Jurkat, Clone E6-1 (cell line): ENCODE measurements around the gene FCF1. TPM values are rescaled to one million over a fixed set of nuclear protein-coding genes. Genes with fewer than 3 reads are reported as not detected.

Source experiments
- DNase-seq: peaks from one replicate; pipeline ENCODE4 v3.0.0-alpha.2; 2011; ENCODE audit warnings: low read depth, low spot score
- H3K4me3 ChIP-seq: 2 replicates; pipeline ENCODE4 v1.5.1; 2011; ENCODE audit warnings: mild to moderate bottlenecking, low read length, control low read depth, moderate library complexity
- polyA plus RNA-seq: library from polyadenylated mRNA; unstranded; fragments of >200 nt; gene quantifications from one replicate; pipeline ENCODE4 v1.2.1, GENCODE V29; 2012; ENCODE audit warnings: missing spikeins; ENCODE audit not compliant: insufficient read length, insufficient read depth

Gene FCF1
- 70.6 TPM for polyA plus RNA-seq

- peak; percentile 84 for DNase-seq
- H3K4me3 ChIP-seq, result peak within 1 kb of the TSS; percentile 64
Observed at GRCh38 chr14:74712499-74713394, at the start of gene FCF1, which contains the start of gene AREL1. FCF1 (plus strand) TSS chr14:74713144; CDS start chr14:74713198, 54 bp downstream. AREL1 (minus strand) TSS chr14:74713080; CDS start chr14:74685615, 27,465 bp downstream.

- no peak overlapping the region for H3K4me3 ChIP-seq
- no peak for DNase-seq
Observed at GRCh38 chr14:74663884-74664283, 49.1 kb upstream of the FCF1 start.

GRCh38 chr14:74664717-74665116 lies 48.2 kb upstream of the FCF1 start:
- no peak overlapping the region for H3K4me3 ChIP-seq
- no peak for DNase-seq

GRCh38 chr14:74667758-74668157 lies 45.2 kb upstream of the FCF1 start:
- no peak overlapping the region for H3K4me3 ChIP-seq
- DNase-seq, result no peak

- H3K4me3 ChIP-seq, result no peak overlapping the region
- DNase-seq, result no peak
Observed at GRCh38 chr14:74669256-74669655, 43.7 kb upstream of the FCF1 start.

- no peak overlapping the region for H3K4me3 ChIP-seq
- no peak for DNase-seq
Observed at GRCh38 chr14:74669846-74670245, 43.1 kb upstream of the FCF1 start.

GRCh38 chr14:74670726-74671411 lies 42.1 kb upstream of the FCF1 start:
- no peak for DNase-seq
- no peak overlapping the region for H3K4me3 ChIP-seq

- no peak overlapping the region for H3K4me3 ChIP-seq
- no peak for DNase-seq
Observed at GRCh38 chr14:74671789-74672188, 41.2 kb upstream of the FCF1 start.

GRCh38 chr14:74673768-74674167 lies 39.2 kb upstream of the FCF1 start:
- H3K4me3 ChIP-seq, result no peak overlapping the region
- no peak for DNase-seq

GRCh38 chr14:74675219-74675618 lies 37.7 kb upstream of the FCF1 start:
- no peak overlapping the region for H3K4me3 ChIP-seq
- no peak for DNase-seq

- H3K4me3 ChIP-seq, result no peak overlapping the region
- DNase-seq, result no peak
Observed at GRCh38 chr14:74682169-74682952, 30.6 kb upstream of the FCF1 start.

- DNase-seq, result peak; percentile 44
- H3K4me3 ChIP-seq, result no peak overlapping the region
Observed at GRCh38 chr14:74683406-74683805, 29.5 kb upstream of the FCF1 start.

GRCh38 chr14:74684434-74684833 lies 28.5 kb upstream of the FCF1 start:
- DNase-seq, result no peak
- H3K4me3 ChIP-seq, result no peak overlapping the region

GRCh38 chr14:74685056-74685455 lies 27.9 kb upstream of the FCF1 start:
- no peak overlapping the region for H3K4me3 ChIP-seq
- DNase-seq, result no peak

- no peak overlapping the region for H3K4me3 ChIP-seq
- DNase-seq, result no peak
Observed at GRCh38 chr14:74685921-74686678, 26.8 kb upstream of the FCF1 start.

GRCh38 chr14:74691456-74691855 lies 21.5 kb upstream of the FCF1 start:
- H3K4me3 ChIP-seq, result no peak overlapping the region
- DNase-seq, result no peak

GRCh38 chr14:74693191-74693590 lies 19.8 kb upstream of the FCF1 start:
- no peak overlapping the region for H3K4me3 ChIP-seq
- DNase-seq, result no peak

GRCh38 chr14:74695406-74695805 lies 17.5 kb upstream of the FCF1 start:
- DNase-seq, result peak; percentile 24
- no peak overlapping the region for H3K4me3 ChIP-seq

GRCh38 chr14:74697011-74697410 lies 15.9 kb upstream of the FCF1 start:
- DNase-seq, result no peak
- H3K4me3 ChIP-seq, result no peak overlapping the region
